IMR-90 (cell line): ENCODE results near the gene CDH15. TPM values are rescaled to one million over a fixed set of nuclear protein-coding genes. Genes with fewer than 3 reads are reported as not detected.
A peak's percentile ranks its signal among the peaks of the same experiment; 100 is the strongest.

Source experiments
- ATAC-seq: fragments of 200-7000 bp; cut with Tn5 transposase; 2 replicates; pipeline ENCODE4 v1.9.1; 2020; ENCODE audit warnings: low read depth, mild to moderate bottlenecking, moderate library complexity
- Bru-seq: library from RNA; stranded (reverse); fragments of 400-500 nt; gene quantifications from one replicate; lab custom pipeline; 2021; lab: Mats Ljungman, UMichigan
- BruChase-seq, 2 experiments: library from RNA; stranded (reverse); fragments of 400-500 nt; gene quantifications; one replicate each; lab custom pipeline; 2021; lab: Mats Ljungman, UMichigan
- BruUV-seq: library from RNA; stranded (reverse); fragments of 400-500 nt; replicated peaks from 2 replicates; lab custom pipeline; 2021; lab: Mats Ljungman, UMichigan
- CTCF ChIA-PET: fragments of 300-600 bp; formaldehyde crosslinking; extraction: SDS; loops from one replicate; lab custom pipeline; 2021; ENCODE audit warnings: antibody characterized with exemption; lab: Yijun Ruan, JAX
- POLR2A ChIA-PET: fragments of 300-600 bp; sonication (Branson Sonifier 250); formaldehyde crosslinking; loops from one replicate; lab custom pipeline; 2022; ENCODE audit warnings: antibody characterized with exemption; ENCODE audit not compliant: unreplicated experiment; lab: Charles Lee
- DNase-seq: peaks from one replicate; pipeline ENCODE4 v3.0.0; 2013
- H2AFZ ChIP-seq: replicated peaks from 2 replicates; pipeline ENCODE3; 2013; ENCODE audit warnings: low read length, mild to moderate bottlenecking; ENCODE audit not compliant: poor library complexity
- H2AK5ac ChIP-seq: 2 replicates; pipeline ENCODE4 v1.6.1; 2013; ENCODE audit warnings: low read depth, low read length, inconsistent platforms
- H2AK9ac ChIP-seq: replicated peaks from 2 replicates; pipeline ENCODE3; 2013; ENCODE audit warnings: mild to moderate bottlenecking, low read depth, low read length, moderate library complexity; ENCODE audit not compliant: poor library complexity
- H2BK120ac ChIP-seq: 2 replicates; pipeline ENCODE4 v1.6.1; 2013; ENCODE audit warnings: low read depth, low read length, inconsistent platforms
- H2BK15ac ChIP-seq: 3 replicates; pipeline ENCODE4 v1.6.1; 2013; ENCODE audit warnings: low read depth, low read length, inconsistent platforms
- H2BK20ac ChIP-seq: 2 replicates; pipeline ENCODE4 v1.6.1; 2013; ENCODE audit warnings: low read depth, mild to moderate bottlenecking, inconsistent platforms, low read length, moderate library complexity
- H2BK5ac ChIP-seq: 2 replicates; pipeline ENCODE4 v1.6.1; 2013; ENCODE audit warnings: mild to moderate bottlenecking, low read depth, low read length, inconsistent platforms; ENCODE audit not compliant: poor library complexity, severe bottlenecking
- H3K14ac ChIP-seq: replicated peaks from 2 replicates; pipeline ENCODE4 v1.6.1; 2013; ENCODE audit warnings: low read depth, low read length, inconsistent platforms
- H3K18ac ChIP-seq: 2 replicates; pipeline ENCODE4 v1.6.1; 2013; ENCODE audit warnings: low read depth, low read length, control low read depth
- H3K23ac ChIP-seq: 2 replicates; pipeline ENCODE4 v1.6.1; 2013; ENCODE audit warnings: low read depth, low read length, inconsistent platforms
- H3K27ac ChIP-seq: 2 replicates; pipeline ENCODE4 v1.5.1; 2013; ENCODE audit warnings: mild to moderate bottlenecking, control low read depth, low read length; ENCODE audit not compliant: insufficient read depth
- H3K27me3 ChIP-seq: 2 replicates; pipeline ENCODE4 v1.6.1; 2013; ENCODE audit warnings: low read length; ENCODE audit not compliant: control insufficient read depth, insufficient read depth
- H3K36me3 ChIP-seq: 2 replicates; pipeline ENCODE4 v1.6.1; 2013; ENCODE audit warnings: low read length, mixed read lengths; ENCODE audit not compliant: control insufficient read depth, insufficient read depth
- H3K4ac ChIP-seq: 2 replicates; pipeline ENCODE4 v1.6.1; 2013; ENCODE audit warnings: low read depth, low read length, inconsistent platforms
- H3K4me1 ChIP-seq: 2 replicates; pipeline ENCODE4 v1.6.1; 2013; ENCODE audit warnings: low read length, mixed read lengths; ENCODE audit not compliant: control insufficient read depth, insufficient read depth
- H3K4me2 ChIP-seq: 2 replicates; pipeline ENCODE4 v1.6.1; 2013; ENCODE audit warnings: low read depth, mild to moderate bottlenecking, control low read depth, low read length, moderate library complexity
- H3K4me3 ChIP-seq: 2 replicates; pipeline ENCODE4 v1.5.1; 2013; ENCODE audit warnings: low read depth, mild to moderate bottlenecking, control low read depth, low read length, moderate library complexity; ENCODE audit not compliant: insufficient read depth
- H3K56ac ChIP-seq: 2 replicates; pipeline ENCODE4 v1.6.1; 2013; ENCODE audit warnings: low read length, inconsistent platforms; ENCODE audit not compliant: insufficient read depth; ENCODE audit errors: extremely low read depth
- H3K79me1 ChIP-seq, 2 experiments: 2 replicates each; pipeline ENCODE4 v1.6.1; 2013; ENCODE audit warnings: low read length in 2 of 2, inconsistent platforms in 1 of 2, low read depth in 1 of 2
- H3K9ac ChIP-seq: 2 replicates; pipeline ENCODE4 v1.6.1; 2013; ENCODE audit warnings: low read depth, low read length, control low read depth
- H3K9me1 ChIP-seq: 2 replicates; pipeline ENCODE4 v1.6.1; 2013; ENCODE audit warnings: low read length, inconsistent platforms; ENCODE audit not compliant: insufficient read depth
- H3K9me3 ChIP-seq: 2 replicates; pipeline ENCODE4 v1.6.1; 2013; ENCODE audit warnings: low read length; ENCODE audit not compliant: control insufficient read depth, insufficient read depth
- H4K20me1 ChIP-seq: 2 replicates; pipeline ENCODE4 v1.6.1; 2013; ENCODE audit warnings: low read length, inconsistent platforms; ENCODE audit not compliant: insufficient read depth
- H4K5ac ChIP-seq: 2 replicates; pipeline ENCODE4 v1.6.1; 2013; ENCODE audit warnings: mild to moderate bottlenecking, low read depth, low read length, control low read depth
- H4K8ac ChIP-seq, 2 experiments: 2 replicates each; pipeline ENCODE4 v1.6.1; 2013; ENCODE audit warnings: low read depth in 2 of 2, low read length in 2 of 2, control low read depth in 1 of 2, inconsistent platforms in 1 of 2
- H4K91ac ChIP-seq: 2 replicates; pipeline ENCODE4 v1.6.1; 2013; ENCODE audit warnings: low read depth, low read length, inconsistent platforms; ENCODE audit not compliant: insufficient read depth
- BHLHE40 ChIP-seq: fragments of 150-350 bp; IDR thresholded peaks from 2 replicates; pipeline ENCODE4 v1.6.1; 2016; ENCODE audit warnings: mild to moderate bottlenecking, low read depth, low read length
- MAZ ChIP-seq: IDR thresholded peaks from 2 replicates; pipeline ENCODE4 v1.6.1; 2012; ENCODE audit warnings: low read depth, mild to moderate bottlenecking, low read length, improper control_type of control experiment, moderate library complexity, borderline replicate concordance
- POLR2A ChIP-seq: IDR thresholded peaks from 2 replicates; pipeline ENCODE4 v1.6.1; 2012; ENCODE audit warnings: mild to moderate bottlenecking, low read depth, low read length
- USF2 ChIP-seq: fragments of 150-350 bp; IDR thresholded peaks from 2 replicates; pipeline ENCODE4 v1.6.1; 2017; ENCODE audit warnings: mild to moderate bottlenecking, antibody characterized with exemption, low read length, low read depth
- WGBS, 2 experiments: methylation state at CpG; one replicate each; pipeline versions ENCODE4 v1.1.5 to v1.1.7; 2013; ENCODE audit warnings: missing lambda C conversion rate in 2 of 2; ENCODE audit not compliant: insufficient read length in 1 of 2; ENCODE audit errors: extremely low coverage in 2 of 2; 5-methylcytosine and 5-hydroxymethylcytosine counted together
- dilution Hi-C: fragments of 300-500 bp; cut with HindIII; formaldehyde crosslinking; loops from one replicate; pipeline ENCODE4 v1.14.3; 2018; ENCODE audit warnings: low sequenced_read_pairs; ENCODE audit not compliant: unreplicated experiment
- in situ Hi-C: fragments of 300-500 bp; cut with MboI; formaldehyde crosslinking; loops from 3 replicates; pipeline ENCODE4 v1.14.3; 2019; ENCODE audit warnings: low sequenced_read_pairs, inconsistent platforms, mixed read lengths
- intact Hi-C: fragments of 100-400 bp; cut with micrococcal nuclease; formaldehyde crosslinking; loops from 2 replicates; pipeline ENCODE4 v1.10.0; 2022
- long read RNA-seq: library from polyadenylated mRNA; unstranded; transcript quantifications from one replicate; pipeline ENCODE4 v2.0.0, GENCODE V29; 2021; ENCODE audit not compliant: unreplicated experiment
- polyA plus RNA-seq, 3 experiments: library from polyadenylated mRNA; depleted of rRNA; stranded (reverse); fragments of >200 nt; gene quantifications; 2 replicates each; pipeline ENCODE4 v1.2.3, GENCODE V29; 2012; ENCODE audit warnings: low replicate concordance in 1 of 3
- total RNA-seq: library from RNA; depleted of rRNA; stranded (reverse); fragments of >200 nt; gene quantifications from 2 replicates; pipeline ENCODE4 v1.2.3, GENCODE V29; 2012; rRNA removed

CDH15 gene, protein sequence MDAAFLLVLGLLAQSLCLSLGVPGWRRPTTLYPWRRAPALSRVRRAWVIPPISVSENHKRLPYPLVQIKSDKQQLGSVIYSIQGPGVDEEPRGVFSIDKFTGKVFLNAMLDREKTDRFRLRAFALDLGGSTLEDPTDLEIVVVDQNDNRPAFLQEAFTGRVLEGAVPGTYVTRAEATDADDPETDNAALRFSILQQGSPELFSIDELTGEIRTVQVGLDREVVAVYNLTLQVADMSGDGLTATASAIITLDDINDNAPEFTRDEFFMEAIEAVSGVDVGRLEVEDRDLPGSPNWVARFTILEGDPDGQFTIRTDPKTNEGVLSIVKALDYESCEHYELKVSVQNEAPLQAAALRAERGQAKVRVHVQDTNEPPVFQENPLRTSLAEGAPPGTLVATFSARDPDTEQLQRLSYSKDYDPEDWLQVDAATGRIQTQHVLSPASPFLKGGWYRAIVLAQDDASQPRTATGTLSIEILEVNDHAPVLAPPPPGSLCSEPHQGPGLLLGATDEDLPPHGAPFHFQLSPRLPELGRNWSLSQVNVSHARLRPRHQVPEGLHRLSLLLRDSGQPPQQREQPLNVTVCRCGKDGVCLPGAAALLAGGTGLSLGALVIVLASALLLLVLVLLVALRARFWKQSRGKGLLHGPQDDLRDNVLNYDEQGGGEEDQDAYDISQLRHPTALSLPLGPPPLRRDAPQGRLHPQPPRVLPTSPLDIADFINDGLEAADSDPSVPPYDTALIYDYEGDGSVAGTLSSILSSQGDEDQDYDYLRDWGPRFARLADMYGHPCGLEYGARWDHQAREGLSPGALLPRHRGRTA
- total RNA-seq (0.18 and 0.28 TPM in 2 replicates), polyA plus RNA-seq (2012; rRNA removed) (0.62 and 0.65 TPM in 2 replicates), Bru-seq, nascent RNA (percentile 7 among the genes with signal in this experiment), BruChase-seq, experiment 1, labeled RNA remaining after a 6-hour chase (not detected), BruChase-seq, experiment 2, labeled RNA remaining after a 2-hour chase (percentile 4 among the genes with signal in this experiment)
- polyA plus RNA-seq (2012; cell fraction: cytosol; rRNA removed) = 0.74 and 0.78 TPM in 2 replicates
- polyA plus RNA-seq (2012; cell fraction: nucleus; rRNA removed; ENCODE audit: low replicate concordance) = 0.42 and 0.99 TPM in 2 replicates
- long read RNA-seq, partial matches to known transcripts = 1 of 1 reads
- long read RNA-seq, other reads (novel, unspliced or antisense) = 0 of 1 reads

- H3K14ac ChIP-seq = no peak within 1 kb of the TSS
- no peaks in the 10 kb centered on the region for H3K36me3 ChIP-seq
- 10% methylated on average over 17 of the region's 74 CpGs; no CpG with 5 or more reads in 1 of the 2 experiments for WGBS, 2 experiments
- no peak within 1 kb of the TSS for H3K4ac ChIP-seq
- H3K9me3 ChIP-seq = no peaks in the 10 kb centered on the region
- H2AK5ac ChIP-seq = no peak within 1 kb of the TSS
- H4K8ac ChIP-seq = no peak within 1 kb of the TSS
- ATAC-seq = peak; percentile 89
- ChIA-PET POLR2A (no interaction called here), CTCF (no interaction called here)
- H4K91ac ChIP-seq = no peak within 1 kb of the TSS
- H3K4me2 ChIP-seq = peak within 1 kb of the TSS; percentile 82
- H2BK120ac ChIP-seq = no peak within 1 kb of the TSS
- no peak within 1 kb of the TSS for H2BK20ac ChIP-seq
- H3K27me3 ChIP-seq = peaks cover 45% of the 10 kb centered on the region
- in situ Hi-C loops (no loop called here), dilution Hi-C loops (no loop called here), intact Hi-C loops (no loop called here)
- H4K20me1 ChIP-seq = no peaks in the 10 kb centered on the region; the same call in 1 of the 2 replicates
- no peaks in the 10 kb centered on the region for H3K9me1 ChIP-seq
- no peak within 1 kb of the TSS for H3K18ac ChIP-seq
- peak within 1 kb of the TSS; percentile 24; the same call in 1 of the 2 replicates for H3K23ac ChIP-seq
- TF ChIP-seq BHLHE40 = peak; percentile 85
- TF ChIP-seq USF2 = peak; percentile 54; the same call in 1 of the 2 replicates
- 0 out of 2 replicates have a peak, but pooled peaks have one; percentile 49 for TF ChIP-seq MAZ
- TF ChIP-seq POLR2A = no peak
- H2BK5ac ChIP-seq = no peak within 1 kb of the TSS
- H3K4me1 ChIP-seq = peaks cover 5% of the 10 kb centered on the region; the same call in 1 of the 2 replicates
- peak within 1 kb of the TSS; percentile 76 for H2AK9ac ChIP-seq
- no peak within 1 kb of the TSS for H3K9ac ChIP-seq
- peak within 1 kb of the TSS; percentile 29; the same call in 1 of the 2 replicates for H3K4me3 ChIP-seq
- H4K5ac ChIP-seq = no peak within 1 kb of the TSS
- DNase-seq = peak; percentile 75
- peak within 1 kb of the TSS; percentile 88 for H2AFZ ChIP-seq
- H3K79me1 ChIP-seq = no peaks in the 10 kb centered on the region
- no peak within 1 kb of the TSS for H3K56ac ChIP-seq
- H3K27ac ChIP-seq = no peak within 1 kb of the TSS
- no peak within 1 kb of the TSS for H2BK15ac ChIP-seq
- no TSS peak for BruUV-seq
Measured at GRCh38 chr16:89171216-89172170, at the start of gene CDH15. TSS of gene CDH15 (plus strand) at chr16:89171748. CDS start at chr16:89171832, 84 bp downstream.
